ENCODE measurements around the gene PNPLA4.

DNA sequence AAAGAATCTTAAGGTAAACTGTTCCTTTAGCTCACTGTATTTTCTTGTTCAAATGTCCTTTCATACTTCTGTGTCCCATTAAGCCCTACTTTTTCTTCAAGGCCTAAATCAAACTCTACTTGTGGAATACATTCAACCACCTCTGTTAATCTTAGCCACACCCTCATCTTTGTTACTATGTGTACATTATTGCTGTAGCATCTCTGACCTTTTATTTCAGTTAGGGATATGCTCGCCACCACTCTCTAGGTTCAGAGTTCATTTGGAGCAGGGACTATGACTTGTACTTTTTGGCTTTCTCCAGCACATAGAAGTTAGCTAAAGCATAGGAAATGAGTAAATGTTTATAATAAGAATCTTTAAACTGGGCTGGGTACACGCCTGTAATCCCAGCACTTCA, 6.8 kb upstream of the PNPLA4 start:
- TF ChIP-seq EZH2 (IDR thresholded peaks at IDR 0.05) (no peak), POLR2AphosphoS5 (IDR thresholded peaks at IDR 0.05; ENCODE audit: borderline replicate concordance, low read depth, low read length) (no peak), FOXP2 (optimal IDR thresholded peaks at IDR 0.05; ENCODE audit: control extremely low read depth, extremely low read length, insufficient read depth) (no peak)
